ENCODE results near the gene FAM163B.

DNA sequence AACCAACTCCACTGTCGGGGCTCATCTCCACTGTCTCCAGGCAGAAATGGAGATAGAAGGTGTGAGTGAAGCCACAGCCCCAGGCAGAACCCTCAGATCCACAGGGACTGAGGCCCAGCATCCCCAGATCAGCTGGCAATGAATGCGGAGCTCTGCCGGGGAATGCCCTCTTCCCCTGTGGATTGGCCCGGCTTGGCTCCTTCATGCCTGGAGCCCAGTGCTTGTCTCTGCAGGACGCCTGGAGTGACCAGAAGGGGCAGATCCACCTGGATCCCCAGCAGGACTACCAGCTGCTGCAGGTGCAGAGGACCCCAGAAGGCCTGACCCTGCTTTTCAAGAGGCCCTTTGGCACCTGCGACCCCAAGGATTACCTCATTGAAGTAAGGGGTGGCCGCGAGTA lies 30.4 kb upstream of the FAM163B start:
- TF ChIP-seq EZH2 (IDR thresholded peaks at IDR 0.05; ENCODE audit: low read depth, unreplicated experiment) = no peak
- TF ChIP-seq CTCF (conservative IDR thresholded peaks at IDR 0.05; ENCODE audit: low read depth in 2 of 2) = no peak
- TF ChIP-seq EZH2phosphoT487 (IDR thresholded peaks at IDR 0.05; ENCODE audit: unreplicated experiment) = no peak
- TF ChIP-seq, protein P1, sequence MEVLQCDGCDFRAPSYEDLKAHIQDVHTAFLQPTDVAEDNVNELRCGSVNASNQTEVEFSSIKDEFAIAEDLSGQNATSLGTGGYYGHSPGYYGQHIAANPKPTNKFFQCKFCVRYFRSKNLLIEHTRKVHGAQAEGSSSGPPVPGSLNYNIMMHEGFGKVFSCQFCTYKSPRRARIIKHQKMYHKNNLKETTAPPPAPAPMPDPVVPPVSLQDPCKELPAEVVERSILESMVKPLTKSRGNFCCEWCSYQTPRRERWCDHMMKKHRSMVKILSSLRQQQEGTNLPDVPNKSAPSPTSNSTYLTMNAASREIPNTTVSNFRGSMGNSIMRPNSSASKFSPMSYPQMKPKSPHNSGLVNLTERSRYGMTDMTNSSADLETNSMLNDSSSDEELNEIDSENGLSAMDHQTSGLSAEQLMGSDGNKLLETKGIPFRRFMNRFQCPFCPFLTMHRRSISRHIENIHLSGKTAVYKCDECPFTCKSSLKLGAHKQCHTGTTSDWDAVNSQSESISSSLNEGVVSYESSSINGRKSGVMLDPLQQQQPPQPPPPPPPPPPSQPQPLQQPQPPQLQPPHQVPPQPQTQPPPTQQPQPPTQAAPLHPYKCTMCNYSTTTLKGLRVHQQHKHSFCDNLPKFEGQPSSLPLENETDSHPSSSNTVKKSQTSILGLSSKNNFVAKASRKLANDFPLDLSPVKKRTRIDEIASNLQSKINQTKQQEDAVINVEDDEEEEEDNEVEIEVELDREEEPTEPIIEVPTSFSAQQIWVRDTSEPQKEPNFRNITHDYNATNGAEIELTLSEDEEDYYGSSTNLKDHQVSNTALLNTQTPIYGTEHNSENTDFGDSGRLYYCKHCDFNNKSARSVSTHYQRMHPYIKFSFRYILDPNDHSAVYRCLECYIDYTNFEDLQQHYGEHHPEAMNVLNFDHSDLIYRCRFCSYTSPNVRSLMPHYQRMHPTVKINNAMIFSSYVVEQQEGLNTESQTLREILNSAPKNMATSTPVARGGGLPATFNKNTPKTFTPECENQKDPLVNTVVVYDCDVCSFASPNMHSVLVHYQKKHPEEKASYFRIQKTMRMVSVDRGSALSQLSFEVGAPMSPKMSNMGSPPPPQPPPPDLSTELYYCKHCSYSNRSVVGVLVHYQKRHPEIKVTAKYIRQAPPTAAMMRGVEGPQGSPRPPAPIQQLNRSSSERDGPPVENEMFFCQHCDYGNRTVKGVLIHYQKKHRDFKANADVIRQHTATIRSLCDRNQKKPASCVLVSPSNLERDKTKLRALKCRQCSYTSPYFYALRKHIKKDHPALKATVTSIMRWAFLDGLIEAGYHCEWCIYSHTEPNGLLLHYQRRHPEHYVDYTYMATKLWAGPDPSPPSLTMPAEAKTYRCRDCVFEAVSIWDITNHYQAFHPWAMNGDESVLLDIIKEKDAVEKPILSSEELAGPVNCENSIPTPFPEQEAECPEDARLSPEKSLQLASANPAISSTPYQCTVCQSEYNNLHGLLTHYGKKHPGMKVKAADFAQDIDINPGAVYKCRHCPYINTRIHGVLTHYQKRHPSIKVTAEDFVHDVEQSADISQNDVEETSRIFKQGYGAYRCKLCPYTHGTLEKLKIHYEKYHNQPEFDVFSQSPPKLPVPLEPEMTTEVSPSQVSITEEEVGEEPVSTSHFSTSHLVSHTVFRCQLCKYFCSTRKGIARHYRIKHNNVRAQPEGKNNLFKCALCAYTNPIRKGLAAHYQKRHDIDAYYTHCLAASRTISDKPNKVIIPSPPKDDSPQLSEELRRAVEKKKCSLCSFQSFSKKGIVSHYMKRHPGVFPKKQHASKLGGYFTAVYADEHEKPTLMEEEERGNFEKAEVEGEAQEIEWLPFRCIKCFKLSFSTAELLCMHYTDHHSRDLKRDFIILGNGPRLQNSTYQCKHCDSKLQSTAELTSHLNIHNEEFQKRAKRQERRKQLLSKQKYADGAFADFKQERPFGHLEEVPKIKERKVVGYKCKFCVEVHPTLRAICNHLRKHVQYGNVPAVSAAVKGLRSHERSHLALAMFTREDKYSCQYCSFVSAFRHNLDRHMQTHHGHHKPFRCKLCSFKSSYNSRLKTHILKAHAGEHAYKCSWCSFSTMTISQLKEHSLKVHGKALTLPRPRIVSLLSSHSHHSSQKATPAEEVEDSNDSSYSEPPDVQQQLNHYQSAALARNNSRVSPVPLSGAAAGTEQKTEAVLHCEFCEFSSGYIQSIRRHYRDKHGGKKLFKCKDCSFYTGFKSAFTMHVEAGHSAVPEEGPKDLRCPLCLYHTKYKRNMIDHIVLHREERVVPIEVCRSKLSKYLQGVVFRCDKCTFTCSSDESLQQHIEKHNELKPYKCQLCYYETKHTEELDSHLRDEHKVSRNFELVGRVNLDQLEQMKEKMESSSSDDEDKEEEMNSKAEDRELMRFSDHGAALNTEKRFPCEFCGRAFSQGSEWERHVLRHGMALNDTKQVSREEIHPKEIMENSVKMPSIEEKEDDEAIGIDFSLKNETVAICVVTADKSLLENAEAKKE (CRISPR knock-in tag; IDR thresholded peaks at IDR 0.05) = no peak
- TF ChIP-seq REST (IDR thresholded peaks at IDR 0.05; ENCODE audit: unreplicated experiment) = no peak
- no peak for TF ChIP-seq CREB1 (CRISPR knock-in tag; IDR thresholded peaks at IDR 0.05; ENCODE audit: low read depth)
